ENCODE measurements around the gene ZSCAN5C. TPM values are rescaled to one million over a fixed set of nuclear protein-coding genes. Genes with fewer than 3 reads are reported as not detected.

Gene ZSCAN5C
- total RNA-seq, 4 donors from 2014 or later = not detected

DNA sequence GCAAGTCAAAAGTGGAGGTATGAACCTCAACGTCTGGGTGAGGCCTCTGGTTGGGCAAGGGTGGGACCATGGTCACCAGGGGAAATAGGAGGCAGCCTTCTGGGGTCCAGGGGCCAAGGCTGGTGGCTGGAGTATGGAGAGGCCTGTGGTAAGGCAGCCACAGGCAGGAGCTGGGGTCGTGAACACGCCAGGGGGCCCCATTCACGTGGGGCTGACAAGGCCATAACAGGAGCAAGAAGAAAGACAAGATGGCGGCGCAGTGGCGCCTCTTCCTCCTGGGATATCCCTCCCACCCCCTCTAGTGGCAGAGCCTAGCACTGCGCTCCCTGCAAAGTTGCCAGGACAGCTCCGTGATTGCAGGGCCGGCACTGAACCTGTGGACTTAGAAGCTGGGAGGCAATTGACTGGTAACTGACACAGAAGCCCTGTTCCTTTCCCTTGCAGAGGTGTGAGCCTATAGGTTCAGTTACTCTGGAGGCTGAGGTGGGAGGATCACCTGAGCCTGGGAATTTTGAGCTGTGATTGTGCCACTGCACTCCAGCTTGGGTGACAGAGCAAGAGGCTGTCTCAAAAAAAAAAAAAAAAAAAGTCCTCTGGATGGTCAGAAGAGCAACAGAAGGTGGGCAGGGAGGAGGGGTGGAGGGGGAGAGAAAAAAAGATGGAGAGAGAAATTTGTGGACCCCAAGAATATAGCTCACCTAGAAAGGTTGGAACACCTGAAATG is 50.8 kb downstream of the ZSCAN5C start:
- H3K4me1 ChIP-seq = no peaks in the 10 kb centered on the region
- TF ChIP-seq EP300 (IDR thresholded peaks at IDR 0.05) (no peak), POLR2A (IDR thresholded peaks at IDR 0.05) (no peak)
- TF ChIP-seq, protein P1, sequence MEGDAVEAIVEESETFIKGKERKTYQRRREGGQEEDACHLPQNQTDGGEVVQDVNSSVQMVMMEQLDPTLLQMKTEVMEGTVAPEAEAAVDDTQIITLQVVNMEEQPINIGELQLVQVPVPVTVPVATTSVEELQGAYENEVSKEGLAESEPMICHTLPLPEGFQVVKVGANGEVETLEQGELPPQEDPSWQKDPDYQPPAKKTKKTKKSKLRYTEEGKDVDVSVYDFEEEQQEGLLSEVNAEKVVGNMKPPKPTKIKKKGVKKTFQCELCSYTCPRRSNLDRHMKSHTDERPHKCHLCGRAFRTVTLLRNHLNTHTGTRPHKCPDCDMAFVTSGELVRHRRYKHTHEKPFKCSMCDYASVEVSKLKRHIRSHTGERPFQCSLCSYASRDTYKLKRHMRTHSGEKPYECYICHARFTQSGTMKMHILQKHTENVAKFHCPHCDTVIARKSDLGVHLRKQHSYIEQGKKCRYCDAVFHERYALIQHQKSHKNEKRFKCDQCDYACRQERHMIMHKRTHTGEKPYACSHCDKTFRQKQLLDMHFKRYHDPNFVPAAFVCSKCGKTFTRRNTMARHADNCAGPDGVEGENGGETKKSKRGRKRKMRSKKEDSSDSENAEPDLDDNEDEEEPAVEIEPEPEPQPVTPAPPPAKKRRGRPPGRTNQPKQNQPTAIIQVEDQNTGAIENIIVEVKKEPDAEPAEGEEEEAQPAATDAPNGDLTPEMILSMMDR (IDR thresholded peaks at IDR 0.05) = peak; percentile 46 to 66 (median 50)
- no peaks in the 10 kb centered on the region for H3K36me3 ChIP-seq
- H3K27me3 ChIP-seq = no peaks in the 10 kb centered on the region
- no peak overlapping the region for H3K4me3 ChIP-seq
- no peak overlapping the region for H3K27ac ChIP-seq
- 33 to 41% methylated on average over 7 to 10 of the region's 10 CpGs for WGBS, 2 donors
- peaks cover 0 to 4% (median 0%) of the 10 kb centered on the region in 4 donors for H3K9me3 ChIP-seq
- DNase-seq (ENCODE audit: low spot score in 2 of 2) = peak; percentile 25

DNA sequence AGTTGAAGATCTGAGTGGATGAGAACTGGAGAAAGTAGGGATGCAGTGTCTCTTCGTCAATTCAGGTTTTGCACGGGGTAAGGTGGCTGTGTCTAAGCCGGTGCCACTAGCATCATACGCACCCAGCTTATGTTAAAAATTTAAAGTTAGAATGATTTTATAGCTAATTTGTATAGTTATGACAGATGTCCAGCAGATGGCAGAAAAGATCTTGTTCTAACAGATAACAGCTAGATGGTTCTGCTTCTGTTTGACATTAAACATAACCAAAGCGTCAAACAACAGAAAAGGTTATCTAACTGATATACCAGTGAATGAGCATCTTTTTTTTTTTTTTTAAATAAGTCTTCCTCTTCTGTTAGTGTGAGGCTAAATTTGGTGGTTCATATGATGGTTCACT is 51.7 kb downstream of the ZSCAN5C start:
- Histone ChIP-seq H3K27ac (no peak overlapping the region), H3K27me3 (no peaks in the 10 kb centered on the region), H3K4me1 (no peaks in the 10 kb centered on the region), H3K9me3 (peaks cover 0 to 4% (median 0%) of the 10 kb centered on the region in 4 donors), H3K36me3 (no peaks in the 10 kb centered on the region), H3K4me3 (no peak overlapping the region)
- TF ChIP-seq EP300 (IDR thresholded peaks at IDR 0.05) = no peak
- TF ChIP-seq, protein P1 (IDR thresholded peaks at IDR 0.05) = peak in 4 of 5 experiments; percentile 8 to 33 (median 26)
- WGBS, 2 donors = 46 to 56% methylated on average over 5 of the region's 5 CpGs
- DNase-seq (ENCODE audit: low spot score in 2 of 2) = peak in 1 of 2 donors; percentile 15

DNA sequence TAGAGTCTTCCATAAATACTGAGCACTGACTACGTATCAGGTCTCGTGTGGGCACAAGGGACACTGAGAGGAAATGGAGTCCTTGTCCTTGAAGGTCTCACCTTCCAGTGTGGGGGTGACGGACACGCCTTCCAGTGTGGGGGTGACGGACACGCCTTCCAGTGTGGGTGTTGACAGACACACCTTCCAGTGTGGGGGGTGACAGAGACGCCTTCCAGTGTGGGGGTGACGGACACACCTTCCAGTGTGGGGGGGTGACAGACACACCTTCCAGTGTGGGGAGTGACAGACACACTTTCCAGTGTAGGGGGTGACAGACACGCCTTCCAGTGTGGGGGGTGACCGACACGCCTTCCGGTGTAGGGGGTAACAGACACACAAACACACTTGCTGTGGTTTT is 56.2 kb downstream of the ZSCAN5C start:
- TF ChIP-seq, protein P1 (IDR thresholded peaks at IDR 0.05) = no peak
- TF ChIP-seq EP300 (IDR thresholded peaks at IDR 0.05) (no peak), POLR2A (IDR thresholded peaks at IDR 0.05) (no peak)
- WGBS, 2 donors = 87 to 91% methylated on average over 12 of the region's 12 CpGs
- peaks cover 0 to 5% (median 0%) of the 10 kb centered on the region in 3 donors for H3K36me3 ChIP-seq
- H3K9me3 ChIP-seq = no peaks in the 10 kb centered on the region
- no peaks in the 10 kb centered on the region for H3K4me1 ChIP-seq
- H3K27ac ChIP-seq = no peak overlapping the region
- DNase-seq (ENCODE audit: low spot score in 2 of 2) = no peak
- H3K27me3 ChIP-seq = no peaks in the 10 kb centered on the region
- no peak overlapping the region for H3K4me3 ChIP-seq

Other genes starting within 250 kb of the ZSCAN5C start
- gene NLRP5, start 215.5 kb upstream of the ZSCAN5C start, total RNA-seq = not detected
- 10 to 100 TPM; 13.6 to 21.6 (median 18.5) TPM for gene ZNF787, start 81.0 kb upstream of the ZSCAN5C start, total RNA-seq
- gene ZNF444, start 61.0 kb upstream of the ZSCAN5C start, total RNA-seq = 10 to 100 TPM; 22.3 to 48.6 (median 41.2) TPM
- not detected for gene GALP, start 26.3 kb upstream of the ZSCAN5C start, total RNA-seq
- not detected for gene ZSCAN5B, start 4.5 kb upstream of the ZSCAN5C start, total RNA-seq
- gene EDDM13, start 70.5 kb downstream of the ZSCAN5C start, total RNA-seq = not detected
- gene ZSCAN5A, start 112.6 kb downstream of the ZSCAN5C start, total RNA-seq = 10 to 100 TPM in 2 of 4 donors, 1 to 10 TPM in 2; 5.1 to 21.3 (median 10.1) TPM
- 1 to 10 TPM; 3.1 to 5.2 (median 4.7) TPM for gene ZNF582, start 191.3 kb downstream of the ZSCAN5C start, total RNA-seq
- 10 to 100 TPM in 2 of 4 donors, 1 to 10 TPM in 2; 4.5 to 14.9 (median 11.0) TPM for gene ZNF583, start 202.1 kb downstream of the ZSCAN5C start, total RNA-seq